MG63 (cell line): ENCODE results near the gene GRIN2B. TPM values are rescaled to one million over a fixed set of nuclear protein-coding genes. Genes with fewer than 3 reads are reported as not detected.

Experiments used
- DNase-seq: peaks from one replicate; pipeline ENCODE4 v3.0.0-alpha.2; 2020
- H3K27me3 ChIP-seq: fragments of 250-450 bp; sonication (Bioruptor Pico); 2 replicates; pipeline ENCODE4 v1.5.1; 2020; ENCODE audit warnings: mild to moderate bottlenecking, moderate library complexity
- H3K36me3 ChIP-seq: fragments of 250-450 bp; sonication (Bioruptor Pico); 2 replicates; pipeline ENCODE4 v1.5.1; 2020; ENCODE audit warnings: mild to moderate bottlenecking, moderate library complexity
- H3K4me3 ChIP-seq: fragments of 250-450 bp; sonication (Bioruptor Pico); 2 replicates; pipeline ENCODE4 v1.5.1; 2020; ENCODE audit warnings: mild to moderate bottlenecking, moderate library complexity
- H3K9me3 ChIP-seq: fragments of 250-450 bp; sonication (Bioruptor Pico); 2 replicates; pipeline ENCODE4 v1.5.1; 2020; ENCODE audit warnings: mild to moderate bottlenecking, moderate library complexity
- total RNA-seq: library from RNA; depleted of rRNA; stranded (reverse); fragments of >200 nt; shearing (Covaris generic); gene quantifications from 2 replicates; pipeline ENCODE4 v1.2.3, GENCODE V29; 2014; ENCODE audit warnings: low replicate concordance

The GRIN2B gene
- total RNA-seq, 1 experiment from 2014 or later = 0.56 TPM

DNA sequence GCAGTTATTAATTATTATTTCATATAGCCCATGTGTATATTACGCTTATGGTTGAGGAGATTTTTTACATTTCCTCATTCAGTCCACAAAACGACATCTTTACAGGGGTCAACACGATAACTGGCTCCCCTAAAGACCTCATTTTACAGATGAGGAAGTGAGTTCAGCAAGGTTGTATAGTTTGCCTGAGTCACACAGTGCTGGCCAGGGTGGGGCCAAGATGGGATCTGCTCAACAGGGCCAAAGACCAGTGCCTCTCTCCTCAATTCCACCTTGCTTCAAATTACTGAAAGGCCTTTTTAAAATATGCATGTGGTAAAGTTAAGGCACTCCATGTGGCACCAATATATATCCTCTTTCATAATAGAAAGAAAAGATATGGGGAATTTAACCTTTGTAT lies 13.1 kb downstream of the GRIN2B start:
- Histone ChIP-seq H3K4me3 (no peak overlapping the region), H3K9me3 (no peaks in the 10 kb centered on the region), H3K27me3 (peaks cover 3% of the 10 kb centered on the region; the same call in 1 of the 2 replicates), H3K36me3 (no peaks in the 10 kb centered on the region)
- DNase-seq = no peak

DNA sequence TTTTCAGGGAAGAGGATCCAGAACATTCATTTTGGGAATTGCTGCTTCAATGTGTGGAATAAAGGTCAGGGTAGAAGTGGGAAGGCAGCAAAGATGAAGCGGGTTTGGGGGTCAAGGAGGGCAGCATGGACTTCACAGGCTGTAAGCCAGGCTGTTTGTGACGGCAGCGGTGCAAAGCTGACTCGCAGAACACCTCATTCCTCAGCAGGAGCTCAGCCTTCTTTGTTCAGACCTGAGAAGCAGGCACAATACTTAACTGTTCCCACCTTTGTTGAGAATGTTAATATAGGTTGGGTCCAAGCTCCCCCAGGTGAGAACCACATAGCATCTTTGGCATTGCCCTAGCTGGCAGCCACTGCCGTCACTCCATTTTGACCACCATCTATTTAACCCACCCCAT lies 16.7 kb downstream of the GRIN2B start:
- Histone ChIP-seq H3K36me3 (no peaks in the 10 kb centered on the region), H3K4me3 (no peak overlapping the region), H3K27me3 (no peaks in the 10 kb centered on the region), H3K9me3 (no peaks in the 10 kb centered on the region)
- no peak for DNase-seq

DNA sequence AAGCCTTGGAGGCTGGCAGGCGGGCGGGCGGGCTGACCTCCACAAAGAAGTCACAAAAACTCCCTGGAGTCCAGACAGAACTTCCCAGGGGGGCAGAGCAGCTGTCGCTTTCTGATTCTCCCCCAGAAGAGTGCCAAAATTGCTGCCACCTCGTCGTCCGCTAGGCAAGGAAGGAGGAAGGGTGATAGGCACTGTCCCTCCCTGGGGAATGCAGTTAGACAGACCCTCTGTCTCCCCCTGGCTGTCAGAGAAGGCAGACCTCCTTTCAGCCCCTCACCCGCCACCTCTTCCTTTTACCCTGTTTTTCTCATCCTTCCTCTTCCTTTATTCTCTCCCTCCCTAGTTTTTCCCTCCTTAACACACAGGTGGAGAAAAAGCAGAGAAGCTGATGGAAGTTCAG lies 18.7 kb downstream of the GRIN2B start:
- Histone ChIP-seq H3K9me3 (no peaks in the 10 kb centered on the region), H3K36me3 (no peaks in the 10 kb centered on the region), H3K4me3 (no peak overlapping the region), H3K27me3 (no peaks in the 10 kb centered on the region)
- DNase-seq = peak; percentile 25

DNA sequence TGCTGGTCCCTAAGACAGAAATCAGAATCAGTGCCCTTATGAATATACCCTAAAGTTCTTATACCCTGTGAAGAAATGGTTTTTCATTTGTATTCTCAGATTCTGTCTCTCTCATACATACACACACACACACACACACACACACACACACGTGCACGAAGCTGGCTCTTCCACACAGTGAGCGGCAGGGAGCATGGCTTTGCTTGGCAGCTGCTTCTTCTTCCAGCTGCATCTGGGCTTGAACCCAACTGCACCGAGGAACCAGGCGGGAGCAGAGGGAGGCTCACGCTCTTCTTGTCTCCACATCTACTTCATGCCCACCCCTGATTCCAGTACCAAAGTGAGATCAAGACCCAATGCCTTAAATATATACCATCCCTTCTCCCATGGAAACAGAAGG lies 19.4 kb downstream of the GRIN2B start:
- Histone ChIP-seq H3K9me3 (no peaks in the 10 kb centered on the region), H3K36me3 (no peaks in the 10 kb centered on the region), H3K27me3 (no peaks in the 10 kb centered on the region), H3K4me3 (no peak overlapping the region)
- DNase-seq = peak; percentile 65

DNA sequence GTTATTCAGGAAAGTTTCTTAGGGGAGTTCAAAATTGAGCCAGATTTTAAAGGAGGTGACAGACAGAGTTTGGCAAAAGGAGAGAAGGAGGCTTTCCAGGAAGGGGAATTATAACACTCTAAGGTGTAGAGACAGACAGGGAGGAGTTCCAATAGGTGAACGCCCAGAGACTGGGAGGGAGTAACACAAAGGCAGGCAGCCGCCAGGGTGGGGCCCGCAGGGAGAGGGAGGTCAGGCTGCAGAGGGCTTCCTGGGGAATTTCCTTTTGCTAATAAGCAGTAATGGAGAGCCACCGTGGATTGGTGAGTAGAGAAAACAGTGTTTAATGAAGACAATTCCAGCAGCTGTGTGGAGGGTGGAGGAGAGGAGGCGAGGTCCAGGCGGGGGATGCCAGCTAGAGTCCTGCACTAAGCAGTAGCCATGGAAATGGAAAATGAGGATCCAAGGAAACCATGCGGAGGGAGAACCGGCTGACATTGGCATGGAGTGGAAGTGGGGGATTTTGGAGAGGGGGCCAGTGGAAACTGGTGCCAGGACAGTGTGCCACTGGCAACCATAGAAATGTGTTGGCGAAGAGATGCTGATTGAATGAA lies 22.2 kb downstream of the GRIN2B start:
- H3K36me3 ChIP-seq = no peaks in the 10 kb centered on the region
- H3K4me3 ChIP-seq = no peak overlapping the region
- H3K9me3 ChIP-seq = no peaks in the 10 kb centered on the region
- no peak for DNase-seq
- no peaks in the 10 kb centered on the region for H3K27me3 ChIP-seq

DNA sequence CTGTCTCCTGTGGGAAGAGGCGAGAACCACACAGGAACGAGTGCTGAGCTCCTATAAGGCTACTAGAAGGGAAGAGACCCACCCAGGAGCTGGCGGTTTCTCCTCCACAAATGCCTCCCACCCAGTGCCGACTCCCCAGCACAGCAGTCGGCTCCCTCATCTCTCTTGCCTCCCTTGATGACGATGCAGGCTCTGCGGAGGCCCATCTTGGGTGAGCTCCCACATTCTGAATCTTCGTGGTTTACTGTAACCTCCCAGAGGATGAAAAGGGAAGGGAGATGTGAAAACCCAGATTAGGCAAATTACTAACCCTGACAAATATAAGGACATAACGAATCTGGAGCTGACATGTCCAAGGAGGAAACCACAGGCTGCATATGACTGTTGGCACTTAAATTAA lies 23.8 kb downstream of the GRIN2B start:
- H3K4me3 ChIP-seq = no peak overlapping the region
- no peaks in the 10 kb centered on the region for H3K9me3 ChIP-seq
- H3K27me3 ChIP-seq = no peaks in the 10 kb centered on the region
- no peaks in the 10 kb centered on the region for H3K36me3 ChIP-seq
- DNase-seq = no peak

DNA sequence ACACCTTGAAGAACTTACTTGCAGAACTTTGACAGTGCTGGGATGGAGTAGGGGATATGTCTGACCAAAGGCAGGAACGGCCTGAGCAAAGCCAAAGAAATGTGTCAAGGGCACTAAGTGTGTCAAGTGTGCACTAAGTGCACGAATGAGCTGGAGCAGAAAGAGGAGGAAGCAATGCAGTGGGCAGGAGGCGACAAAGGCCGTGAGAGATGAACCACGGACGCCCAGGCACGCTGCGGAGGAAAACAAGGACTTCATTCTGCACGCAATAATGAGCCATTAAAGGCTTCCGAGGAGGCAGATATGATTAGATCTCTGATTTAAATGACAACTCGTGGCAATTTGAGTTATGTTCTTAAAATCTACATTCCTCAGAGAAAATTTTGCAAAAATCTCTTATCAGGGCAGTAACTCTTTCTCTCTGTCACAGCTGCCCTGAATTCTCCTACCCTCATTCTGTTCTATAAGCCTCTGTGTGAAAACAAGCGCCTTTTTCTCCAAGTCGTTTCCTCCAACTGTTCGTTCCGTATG lies 25.3 kb downstream of the GRIN2B start:
- H3K4me3 ChIP-seq = no peak overlapping the region
- H3K27me3 ChIP-seq = no peaks in the 10 kb centered on the region
- H3K36me3 ChIP-seq = no peaks in the 10 kb centered on the region
- DNase-seq = no peak
- no peaks in the 10 kb centered on the region for H3K9me3 ChIP-seq

DNA sequence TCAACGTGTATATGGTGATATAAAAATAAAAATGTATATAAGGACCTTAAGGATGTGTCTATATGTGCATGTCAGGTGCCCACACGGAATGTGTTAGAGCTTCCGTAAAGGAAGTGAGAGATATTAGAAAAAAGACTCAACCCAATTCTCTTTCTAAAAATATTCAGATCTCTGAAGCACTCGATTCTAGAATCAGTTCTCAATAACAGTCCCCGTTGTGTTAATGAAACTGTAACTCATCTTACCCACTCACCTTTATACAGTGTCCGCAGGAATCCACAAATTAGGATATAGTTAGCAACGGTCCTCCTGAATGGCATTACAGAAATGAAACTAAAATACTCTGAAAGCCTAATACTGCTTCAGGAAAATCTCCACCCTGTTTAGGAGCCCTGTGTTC lies 29.3 kb downstream of the GRIN2B start:
- Histone ChIP-seq H3K4me3 (no peak overlapping the region), H3K27me3 (no peaks in the 10 kb centered on the region), H3K9me3 (peaks cover 10% of the 10 kb centered on the region), H3K36me3 (no peaks in the 10 kb centered on the region)
- DNase-seq = no peak

DNA sequence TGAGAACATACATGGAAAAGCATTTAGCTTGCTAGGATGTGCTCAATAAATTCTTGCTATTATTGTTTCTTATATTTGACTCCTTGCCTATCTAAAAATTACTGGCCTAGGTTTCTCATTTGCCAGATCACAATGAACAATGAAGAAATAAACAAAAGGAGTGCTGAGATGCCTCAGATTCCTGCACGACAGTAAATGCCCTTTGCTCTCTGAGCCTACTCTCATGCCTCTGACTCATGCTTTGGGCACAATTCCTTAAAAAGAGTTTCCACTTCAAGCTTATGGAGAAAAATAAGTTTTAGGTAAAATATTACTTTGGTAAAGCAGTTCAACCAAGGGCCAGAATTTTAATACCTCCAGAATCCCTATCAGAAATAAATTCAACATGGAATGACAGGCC lies 30.9 kb downstream of the GRIN2B start:
- Histone ChIP-seq H3K9me3 (peaks cover 10% of the 10 kb centered on the region), H3K4me3 (no peak overlapping the region), H3K27me3 (no peaks in the 10 kb centered on the region), H3K36me3 (no peaks in the 10 kb centered on the region)
- DNase-seq = peak; percentile 61

DNA sequence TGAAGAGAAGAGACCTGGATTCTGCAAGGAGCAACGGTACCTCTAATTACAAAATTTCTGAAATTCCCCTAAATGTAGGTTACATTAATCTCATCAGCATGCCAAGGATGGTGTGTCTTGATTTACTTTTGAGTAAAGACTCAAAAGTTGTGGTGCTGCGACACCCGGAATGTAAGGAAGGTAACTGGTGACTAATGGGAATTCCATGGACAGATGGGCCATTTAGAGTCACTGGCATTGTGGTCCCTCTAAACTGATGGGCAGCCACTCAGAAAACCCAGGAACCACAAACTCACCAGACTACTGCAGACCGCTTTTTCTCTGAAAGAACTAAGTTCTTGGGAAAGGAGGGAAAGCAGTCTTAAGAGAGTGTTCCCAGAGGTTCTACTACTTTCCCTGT lies 32.8 kb downstream of the GRIN2B start:
- Histone ChIP-seq H3K36me3 (no peaks in the 10 kb centered on the region), H3K4me3 (no peak overlapping the region), H3K9me3 (peaks cover 10% of the 10 kb centered on the region), H3K27me3 (no peaks in the 10 kb centered on the region)
- DNase-seq = no peak

DNA sequence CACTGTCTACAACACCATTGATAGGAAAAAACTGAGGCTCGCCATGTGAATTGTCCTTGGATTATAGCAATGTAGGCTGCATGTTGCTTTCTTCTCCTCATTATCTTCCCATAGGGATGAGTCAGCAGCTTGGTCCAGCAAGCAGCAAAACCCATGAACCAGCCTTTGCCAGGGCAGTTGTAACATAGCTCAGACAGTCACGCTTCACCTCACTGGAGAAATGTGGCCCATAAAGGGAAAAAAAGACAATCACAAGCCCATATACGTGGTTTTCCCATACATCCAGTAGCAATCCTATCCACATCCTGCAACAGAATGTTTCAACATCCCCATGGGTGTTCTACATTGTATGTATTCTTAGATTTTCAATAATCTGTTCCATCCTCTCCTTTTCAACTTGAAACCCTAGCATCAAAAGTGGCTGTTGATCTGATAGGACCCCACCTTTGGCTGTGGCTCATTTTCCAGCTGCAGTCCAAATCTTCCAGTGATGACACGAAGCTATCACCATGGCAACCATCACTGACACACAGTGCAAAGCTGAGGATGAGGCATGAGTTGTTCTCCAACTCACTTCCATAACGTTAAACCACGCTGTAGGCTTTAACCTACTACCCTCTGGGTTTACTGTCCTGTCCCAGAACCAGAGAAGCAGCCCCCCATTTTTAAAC lies 34.0 kb downstream of the GRIN2B start:
- peak; percentile 71 for DNase-seq

DNA sequence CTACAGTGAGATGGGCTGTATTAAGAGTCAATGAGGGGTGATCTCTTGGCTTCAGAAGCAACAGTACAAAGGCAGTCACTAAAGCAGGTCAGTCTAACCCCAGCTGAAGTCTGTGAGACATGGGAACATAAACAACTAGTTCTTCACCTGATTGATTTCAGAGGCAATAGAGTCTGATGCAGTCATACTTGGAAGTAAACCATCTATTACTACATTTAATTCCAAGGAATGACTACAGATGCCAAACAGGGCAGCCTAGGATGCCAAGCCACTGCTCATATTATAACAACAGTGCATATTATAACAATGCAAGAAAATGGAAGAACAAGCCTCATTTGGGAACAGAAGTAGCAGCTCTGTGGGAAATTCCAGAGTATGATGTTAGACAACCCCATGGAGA lies 35.8 kb downstream of the GRIN2B start:
- H3K9me3 ChIP-seq = peaks cover 10% of the 10 kb centered on the region
- H3K4me3 ChIP-seq = no peak overlapping the region
- no peaks in the 10 kb centered on the region for H3K36me3 ChIP-seq
- H3K27me3 ChIP-seq = no peaks in the 10 kb centered on the region
- peak; percentile 67 for DNase-seq

More for the DNA sequence above, 34.0 kb downstream of the GRIN2B start:
- no peak overlapping the region for H3K4me3 ChIP-seq
- no peaks in the 10 kb centered on the region for H3K27me3 ChIP-seq
- H3K36me3 ChIP-seq = no peaks in the 10 kb centered on the region
- H3K9me3 ChIP-seq = peaks cover 10% of the 10 kb centered on the region

DNA sequence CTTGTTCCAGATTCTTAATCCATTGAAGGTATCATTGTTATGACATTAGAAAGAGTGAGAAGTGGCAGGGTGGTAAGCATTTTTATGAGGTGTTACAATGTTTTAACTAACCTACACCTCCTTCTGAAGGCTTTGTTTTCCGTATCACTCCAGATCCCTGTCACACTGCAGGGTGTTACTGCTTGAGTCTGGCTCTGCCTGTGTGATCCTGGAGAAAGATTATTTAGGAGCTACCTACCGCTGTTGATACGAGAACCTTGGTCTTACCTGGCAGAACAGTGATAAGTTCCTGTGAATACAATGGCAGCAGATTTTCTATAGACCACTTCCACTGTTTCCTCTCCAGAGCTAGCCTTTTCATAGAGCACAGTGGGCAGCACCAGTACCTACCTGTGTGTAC lies 36.2 kb downstream of the GRIN2B start:
- DNase-seq = no peak
- H3K27me3 ChIP-seq = no peaks in the 10 kb centered on the region
- H3K36me3 ChIP-seq = no peaks in the 10 kb centered on the region
- peaks cover 10% of the 10 kb centered on the region for H3K9me3 ChIP-seq
- no peak overlapping the region for H3K4me3 ChIP-seq

DNA sequence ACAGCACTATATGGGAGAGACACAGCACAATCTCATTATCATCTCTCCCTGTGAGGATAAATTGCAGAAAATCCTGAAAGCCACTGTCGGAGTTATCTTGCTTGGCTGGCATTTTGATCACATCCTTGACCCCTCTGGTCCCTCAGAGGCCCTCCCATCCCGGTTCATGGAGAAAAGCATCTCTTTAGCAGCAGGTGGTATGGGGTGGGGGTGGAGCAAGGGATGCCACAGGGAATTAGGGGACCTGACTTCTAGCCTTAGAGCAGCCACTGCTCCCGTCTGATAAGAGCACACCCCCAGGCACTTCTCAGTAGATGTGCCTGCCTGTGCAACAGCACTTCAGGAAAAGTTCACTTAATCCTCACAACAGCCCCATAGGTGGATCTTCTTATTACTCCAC lies 38.6 kb downstream of the GRIN2B start:
- no peaks in the 10 kb centered on the region for H3K36me3 ChIP-seq
- no peaks in the 10 kb centered on the region for H3K27me3 ChIP-seq
- no peak overlapping the region for H3K4me3 ChIP-seq
- peaks cover 13% of the 10 kb centered on the region for H3K9me3 ChIP-seq
- DNase-seq = no peak

DNA sequence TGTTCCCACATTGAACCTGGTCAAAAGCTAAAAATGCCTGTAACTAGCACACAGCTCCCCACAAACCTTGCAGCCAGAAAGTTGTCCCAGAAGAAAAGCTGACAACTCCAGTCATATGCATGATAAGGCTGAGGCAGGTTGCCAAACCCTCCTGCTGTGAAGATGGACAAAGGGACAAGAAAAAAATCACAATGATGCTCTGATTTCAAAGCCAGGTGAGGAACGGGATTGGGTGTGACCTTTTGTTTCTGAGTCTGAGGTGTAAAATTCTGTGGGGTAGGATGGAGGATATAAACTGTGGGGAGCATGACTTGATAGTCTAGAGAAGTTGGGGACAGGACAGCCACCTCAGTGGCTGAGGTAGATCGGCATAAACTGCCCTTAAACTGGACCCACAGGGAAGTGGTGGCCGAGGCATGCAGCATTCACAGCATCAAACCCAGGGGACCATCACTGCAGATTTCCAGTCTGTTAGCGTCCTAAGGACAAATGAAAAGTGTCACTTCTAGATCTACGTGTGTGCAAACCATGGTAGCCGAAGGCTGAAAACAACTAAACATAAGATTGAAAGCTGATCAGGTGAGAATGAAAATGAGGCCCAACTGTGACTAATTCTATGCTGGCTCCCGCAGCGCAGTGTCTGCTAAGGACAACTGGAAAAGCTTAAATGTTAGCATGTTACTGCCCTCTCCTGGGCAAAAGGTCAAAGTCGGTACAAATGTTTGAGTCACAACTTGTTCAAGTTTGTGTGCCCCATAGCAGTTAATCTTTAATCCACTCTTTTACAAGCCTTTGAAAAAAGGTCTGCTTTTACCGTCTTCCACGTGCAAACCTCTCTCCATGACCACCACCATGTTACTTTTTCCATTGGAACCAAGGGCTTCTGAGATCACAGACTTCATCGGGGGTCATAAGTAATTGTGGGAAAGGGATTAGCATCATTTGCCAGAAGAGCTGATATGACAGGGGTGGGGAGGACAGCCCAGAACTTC lies 39.8 kb downstream of the GRIN2B start:
- Histone ChIP-seq H3K9me3 (peaks cover 9% of the 10 kb centered on the region), H3K27me3 (no peaks in the 10 kb centered on the region), H3K4me3 (no peak overlapping the region), H3K36me3 (no peaks in the 10 kb centered on the region)
- DNase-seq = peak; percentile 74

DNA sequence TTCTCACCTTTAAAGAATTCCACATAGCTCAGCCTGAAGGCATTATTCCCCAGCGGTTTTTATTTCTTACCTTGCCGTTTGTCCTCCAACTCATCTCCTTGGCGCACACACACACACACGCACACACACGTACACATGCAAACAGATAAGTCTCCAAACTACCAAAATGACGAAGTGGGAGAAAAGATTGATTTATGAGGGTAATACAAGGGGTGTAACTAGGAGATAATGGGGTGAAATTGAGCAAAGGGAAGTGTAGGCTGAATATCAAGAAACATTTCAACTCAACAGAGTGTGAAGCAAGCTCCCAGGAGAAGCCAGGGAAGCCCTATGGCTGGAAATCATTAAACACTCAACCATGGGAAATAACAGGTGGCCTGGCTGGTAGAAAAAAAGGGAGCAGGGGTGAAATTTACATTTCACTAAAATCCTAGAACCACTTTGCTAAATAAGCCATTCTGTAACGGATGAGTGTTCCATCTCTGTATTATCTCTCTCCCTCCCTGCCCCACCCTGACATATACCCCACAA lies 41.0 kb downstream of the GRIN2B start:
- no peak for DNase-seq
- H3K27me3 ChIP-seq = no peaks in the 10 kb centered on the region
- no peak overlapping the region for H3K4me3 ChIP-seq
- peaks cover 9% of the 10 kb centered on the region for H3K9me3 ChIP-seq
- no peaks in the 10 kb centered on the region for H3K36me3 ChIP-seq

DNA sequence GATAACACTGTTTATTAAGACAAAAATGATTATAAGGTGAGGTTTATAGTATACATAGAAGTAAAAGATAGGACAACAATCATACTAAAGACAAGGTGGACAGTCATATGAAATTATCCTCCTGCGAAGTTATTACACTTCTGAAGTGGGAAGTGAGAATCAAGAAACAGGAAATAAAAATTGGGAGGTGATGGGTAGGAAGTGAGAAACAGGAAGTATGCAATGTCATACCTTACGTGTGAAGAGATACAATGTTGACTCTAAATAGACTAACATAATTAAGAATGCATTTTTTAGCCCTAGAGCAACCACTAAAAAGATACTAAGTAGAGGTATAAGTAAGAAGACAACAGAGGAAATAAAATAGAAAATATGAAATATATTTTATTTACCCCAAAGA lies 43.7 kb downstream of the GRIN2B start:
- H3K9me3 ChIP-seq = peaks cover 9% of the 10 kb centered on the region
- no peaks in the 10 kb centered on the region for H3K36me3 ChIP-seq
- no peaks in the 10 kb centered on the region for H3K27me3 ChIP-seq
- no peak for DNase-seq
- no peak overlapping the region for H3K4me3 ChIP-seq
